Stimulated activated CD4-positive, alpha-beta T cell treated with anti-CD3 and anti-CD28 coated beads, TNF-alpha, amount 100 ng/mL, for 48 hours (primary cell): Measurements from ENCODE around the gene RNASE8.
"Not testable (repeated sequence)": the region's sequence is repeated elsewhere in the genome, so short reads cannot be mapped to it uniquely, and the experiment has no call there.

Source experiments
- DNase-seq, 3 donors: peaks; one replicate each; pipeline ENCODE4 v3.0.0-alpha.2; 2020; ENCODE audit warnings: low read depth in 3 of 3

The RNASE8 gene

GRCh38 chr14:21029917-21030316 lies 27.7 kb upstream of the RNASE8 start, which contains the start of gene TPPP2:
Gene TPPP2 (plus strand): TSS chr14:21030217. CDS start chr14:21030582, 365 bp downstream.
- no peak for DNase-seq

DNA sequence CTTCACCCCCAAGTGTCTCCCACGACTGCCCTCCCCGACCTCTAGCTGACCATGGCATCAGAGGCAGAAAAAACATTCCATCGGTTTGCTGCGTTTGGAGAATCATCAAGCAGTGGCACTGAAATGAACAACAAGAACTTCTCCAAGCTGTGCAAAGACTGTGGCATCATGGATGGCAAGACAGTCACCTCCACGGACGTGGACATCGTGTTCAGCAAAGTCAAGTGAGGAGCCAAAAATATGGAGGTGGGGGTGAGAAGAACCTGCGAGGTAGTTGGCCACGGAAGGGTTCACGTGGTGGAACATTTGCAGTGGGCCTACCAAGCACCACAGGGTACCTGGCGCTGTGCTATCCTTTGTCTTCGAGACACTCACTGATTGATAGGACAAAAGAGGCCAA lies 27.1 kb upstream of the RNASE8 start:
- no peak for DNase-seq

DNA sequence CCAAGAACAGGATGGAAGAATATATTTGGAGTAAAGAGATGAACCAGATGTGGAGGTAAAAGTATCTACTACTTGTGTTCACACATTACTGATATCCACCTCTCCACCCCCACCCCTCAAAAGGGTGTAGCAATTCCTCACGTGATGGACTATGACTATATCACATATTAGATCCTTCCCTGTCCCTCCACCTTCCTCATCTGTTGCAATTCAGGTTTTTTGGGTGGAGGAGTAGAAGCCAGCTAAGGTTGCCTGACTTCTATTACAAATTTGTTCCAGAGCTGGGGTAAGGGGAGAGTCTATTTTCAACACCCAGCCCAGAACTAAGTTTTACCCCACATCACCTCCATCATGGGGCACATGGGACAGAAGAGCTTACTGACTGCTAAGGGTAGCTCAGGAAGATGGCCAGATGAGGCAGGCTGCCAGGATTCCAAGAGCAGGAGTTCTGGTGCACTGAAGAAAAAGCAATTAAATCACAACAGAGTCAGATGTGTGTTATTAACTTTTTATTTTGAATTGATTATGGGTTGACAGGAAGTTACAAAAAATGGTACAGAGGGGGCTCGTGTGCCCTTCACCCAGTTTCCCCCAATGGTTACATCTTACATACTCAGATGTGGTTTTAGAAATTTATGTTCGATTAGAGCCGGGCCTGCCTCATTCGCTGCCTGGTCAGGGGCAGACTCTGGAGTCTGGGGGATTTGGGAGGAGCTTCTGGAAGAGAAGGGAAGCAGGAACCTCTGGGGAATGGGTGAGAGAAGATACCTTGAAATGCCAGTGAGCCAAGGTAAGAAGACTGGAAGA lies 25.1 kb upstream of the RNASE8 start:
- DNase-seq, result no peak

DNA sequence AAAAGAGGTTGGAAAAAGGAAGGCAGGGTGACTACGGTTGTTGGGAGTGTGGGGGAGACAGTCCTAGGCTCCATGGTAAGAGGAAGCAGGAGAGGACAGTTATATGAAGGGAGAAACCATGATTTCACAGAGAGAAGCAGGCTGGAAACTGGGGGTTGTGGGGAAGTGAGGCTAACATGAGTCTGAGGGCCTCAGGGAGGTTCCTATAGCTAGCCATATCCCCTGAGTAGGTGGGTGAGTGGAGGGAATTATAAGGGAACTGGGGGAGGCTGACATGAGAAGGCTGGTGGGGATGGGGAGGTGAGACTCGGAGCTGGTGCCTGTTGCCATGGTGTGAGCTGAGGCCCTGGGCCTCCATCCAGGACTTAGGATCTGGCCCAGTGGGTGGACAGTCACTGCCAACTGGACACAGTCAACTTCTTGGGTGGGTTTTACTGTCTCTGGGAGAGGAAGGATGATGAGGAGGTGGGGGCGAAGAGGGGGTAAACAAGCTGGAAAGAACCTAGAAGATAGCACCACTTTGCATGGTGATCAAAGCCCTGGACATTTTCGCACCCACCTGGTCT lies 24.4 kb upstream of the RNASE8 start:
- no peak for DNase-seq

- no peak for DNase-seq
These were observed 22.9 kb upstream of the RNASE8 start, which contains the start of gene RNASE13 for GRCh38 chr14:21034707-21035106. Gene RNASE13 (minus strand): TSS chr14:21034807. CDS start chr14:21034288, 519 bp downstream.

DNA sequence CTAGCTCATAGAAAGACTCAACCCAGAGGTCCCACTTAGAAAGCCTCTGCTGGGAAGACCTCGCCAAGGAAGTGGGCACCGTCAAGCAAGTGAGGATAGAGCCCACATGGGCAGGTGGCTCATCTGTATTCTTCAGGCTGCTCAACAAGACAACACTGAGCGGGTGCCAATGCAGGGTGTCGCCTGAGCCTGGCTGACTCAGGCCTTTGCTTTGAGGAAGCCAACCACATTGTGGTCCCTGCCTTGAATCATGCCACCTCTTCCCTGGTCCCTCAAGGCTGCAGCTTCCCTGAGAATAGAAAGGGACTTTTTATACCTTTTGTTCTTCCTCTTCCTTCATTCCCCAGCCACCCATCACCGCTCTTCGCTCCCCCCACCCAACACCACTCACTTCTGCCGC lies 20.9 kb upstream of the RNASE8 start:
- no peak for DNase-seq

GRCh38 chr14:21037156-21037555 lies 20.5 kb upstream of the RNASE8 start:
- no peak for DNase-seq

DNA sequence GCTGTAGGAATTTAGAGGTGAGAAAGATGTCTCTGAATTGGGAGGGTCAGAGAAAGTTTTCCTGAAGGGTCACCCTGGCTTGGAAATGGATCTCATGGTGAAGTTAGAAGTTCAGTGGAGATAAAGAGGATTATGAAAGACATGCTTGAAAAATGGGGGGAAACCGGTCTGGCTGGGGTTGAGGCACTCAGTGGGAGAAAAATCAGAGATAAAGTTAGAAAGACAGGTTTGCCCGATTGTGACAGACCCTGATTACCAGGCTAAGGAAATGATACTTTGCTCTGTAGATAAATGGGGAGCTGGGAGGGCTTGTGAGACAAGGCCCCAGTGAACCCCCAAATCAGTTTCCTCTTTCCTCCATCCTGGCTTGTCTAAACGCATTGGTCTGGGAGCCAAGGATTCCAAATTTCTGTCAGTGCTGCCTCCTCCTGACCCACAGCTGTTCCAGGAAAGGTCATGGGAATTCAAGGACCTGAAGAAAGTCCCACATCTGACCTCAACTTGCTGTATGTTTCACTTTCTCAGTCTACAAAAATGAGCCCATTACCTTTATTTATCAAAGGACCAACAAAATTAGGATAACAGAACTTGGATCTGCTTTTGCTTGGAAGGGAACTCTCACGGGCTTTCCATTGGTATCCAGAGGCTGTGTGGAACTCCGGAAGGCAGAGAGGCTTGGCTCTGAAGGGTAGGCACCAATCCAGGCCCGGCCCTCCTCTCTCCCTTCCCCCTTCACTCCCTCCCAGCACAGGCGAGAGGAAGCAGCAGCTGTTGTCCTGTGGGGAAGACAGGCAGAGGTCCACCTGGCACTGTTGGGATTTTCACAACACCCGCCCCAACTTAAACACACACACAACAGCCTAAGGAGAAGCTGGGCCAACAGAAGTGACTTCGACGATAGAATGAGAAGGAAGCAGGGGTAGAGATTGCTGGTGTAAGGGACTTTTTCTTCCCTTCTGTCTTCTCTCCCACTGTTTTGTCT lies 18.9 kb upstream of the RNASE8 start:
- no peak for DNase-seq

DNA sequence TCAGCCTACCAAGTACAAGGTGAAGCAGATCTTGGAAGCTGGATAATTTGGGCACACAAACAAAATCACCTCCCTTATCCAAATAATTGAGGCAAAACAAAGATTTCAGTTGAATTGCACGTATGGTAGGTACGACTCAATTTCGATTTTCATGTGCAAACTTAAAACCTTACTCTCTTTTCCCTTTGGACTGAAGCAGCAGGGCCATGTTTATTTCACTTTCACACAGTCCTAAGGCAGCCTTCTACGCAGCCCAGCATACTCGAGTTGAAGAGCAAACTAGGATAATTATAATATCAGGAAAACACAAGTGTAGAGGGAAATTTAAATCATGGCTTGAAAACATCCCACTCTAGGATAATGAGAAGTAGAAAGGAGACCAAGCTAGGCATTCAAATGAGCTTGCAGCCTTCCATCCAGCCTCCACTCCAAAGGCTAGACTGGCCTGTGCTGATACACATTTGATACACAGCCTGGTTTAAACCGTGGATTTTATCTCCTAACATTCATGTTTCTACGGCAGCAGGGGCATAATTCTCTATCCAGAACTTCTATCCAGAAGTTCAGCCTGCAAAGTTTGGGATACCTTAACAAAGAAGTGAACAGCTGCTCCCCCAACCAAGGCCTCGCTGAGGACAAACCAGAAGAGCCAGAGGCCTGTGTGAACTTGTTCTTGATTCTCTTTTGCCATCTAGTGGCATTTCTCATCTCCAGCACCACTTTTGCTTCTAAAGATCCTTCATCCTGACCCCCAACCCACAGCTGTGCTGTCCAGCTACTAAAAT lies 17.8 kb upstream of the RNASE8 start:
- no peak for DNase-seq

GRCh38 chr14:21040370-21040925 lies 17.2 kb upstream of the RNASE8 start:
- DNase-seq, result no peak

DNA sequence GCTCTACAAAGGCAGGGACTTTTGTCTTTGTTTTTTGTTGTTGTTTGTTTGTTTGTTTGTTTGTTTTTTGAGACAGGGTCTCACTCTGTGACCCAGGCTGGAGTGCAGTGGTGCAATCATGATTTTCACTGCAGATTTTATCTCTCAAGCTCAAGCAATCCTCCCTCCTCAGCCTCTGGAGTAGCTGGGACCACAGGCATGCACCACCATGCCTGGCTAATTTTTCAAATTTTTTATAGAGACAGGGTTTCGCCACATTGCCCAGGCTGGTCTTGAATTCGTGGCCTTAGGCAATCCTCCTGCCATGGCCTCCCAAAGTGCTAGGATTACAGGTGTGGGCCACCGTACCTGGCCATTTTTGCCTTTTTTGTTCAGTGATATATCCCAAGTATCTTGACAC lies 16.7 kb upstream of the RNASE8 start:
- DNase-seq, result not testable (repeated sequence)

DNA sequence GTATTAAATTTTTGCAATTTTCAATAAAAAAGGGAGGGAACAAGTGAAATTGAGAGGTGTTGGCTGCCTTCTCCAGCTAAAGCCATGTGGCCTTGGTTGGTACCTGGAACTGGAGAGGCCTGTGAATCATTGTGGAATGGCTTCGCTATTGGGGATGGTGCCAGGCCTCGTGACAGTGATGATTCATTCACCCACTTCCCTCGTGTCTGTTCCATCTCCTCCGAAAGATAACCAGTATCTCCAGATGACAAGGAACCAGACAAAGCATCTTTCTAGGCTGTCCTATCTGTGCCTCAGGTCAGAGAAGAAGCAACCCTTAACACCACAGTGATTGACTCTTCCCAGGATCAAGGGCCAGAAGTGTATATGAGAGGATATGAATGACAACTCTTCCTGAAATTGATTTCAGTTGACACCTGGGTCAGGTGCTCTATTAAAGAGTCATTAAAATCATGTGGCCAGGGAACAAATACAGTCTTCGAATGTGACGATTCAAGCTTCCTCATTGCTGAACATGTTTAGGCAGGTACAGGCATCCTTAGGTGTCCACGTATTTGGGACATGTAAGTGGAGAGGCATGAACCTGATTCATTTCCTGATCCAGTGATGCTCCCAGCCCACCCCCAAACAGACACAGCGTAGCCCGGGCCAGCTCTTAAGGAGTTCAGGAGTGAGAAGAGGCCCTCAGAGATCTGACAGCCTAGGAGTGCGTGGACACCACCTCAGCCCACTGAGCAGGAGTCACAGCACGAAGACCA lies 15.8 kb upstream of the RNASE8 start, which contains the start of gene RNASE7:
RNASE7 (plus strand) TSS at position 687 of the 758 bp plus-strand sequence. CDS start 631 bp downstream, outside the sequence.
- DNase-seq, result no peak

DNA sequence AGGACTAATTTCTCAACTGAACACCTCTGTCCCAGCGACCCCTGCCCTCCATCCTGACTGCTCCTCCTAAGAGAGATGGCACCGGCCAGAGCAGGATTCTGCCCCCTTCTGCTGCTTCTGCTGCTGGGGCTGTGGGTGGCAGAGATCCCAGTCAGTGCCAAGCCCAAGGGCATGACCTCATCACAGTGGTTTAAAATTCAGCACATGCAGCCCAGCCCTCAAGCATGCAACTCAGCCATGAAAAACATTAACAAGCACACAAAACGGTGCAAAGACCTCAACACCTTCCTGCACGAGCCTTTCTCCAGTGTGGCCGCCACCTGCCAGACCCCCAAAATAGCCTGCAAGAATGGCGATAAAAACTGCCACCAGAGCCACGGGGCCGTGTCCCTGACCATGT lies 14.7 kb upstream of the RNASE8 start:
- DNase-seq, result no peak

DNA sequence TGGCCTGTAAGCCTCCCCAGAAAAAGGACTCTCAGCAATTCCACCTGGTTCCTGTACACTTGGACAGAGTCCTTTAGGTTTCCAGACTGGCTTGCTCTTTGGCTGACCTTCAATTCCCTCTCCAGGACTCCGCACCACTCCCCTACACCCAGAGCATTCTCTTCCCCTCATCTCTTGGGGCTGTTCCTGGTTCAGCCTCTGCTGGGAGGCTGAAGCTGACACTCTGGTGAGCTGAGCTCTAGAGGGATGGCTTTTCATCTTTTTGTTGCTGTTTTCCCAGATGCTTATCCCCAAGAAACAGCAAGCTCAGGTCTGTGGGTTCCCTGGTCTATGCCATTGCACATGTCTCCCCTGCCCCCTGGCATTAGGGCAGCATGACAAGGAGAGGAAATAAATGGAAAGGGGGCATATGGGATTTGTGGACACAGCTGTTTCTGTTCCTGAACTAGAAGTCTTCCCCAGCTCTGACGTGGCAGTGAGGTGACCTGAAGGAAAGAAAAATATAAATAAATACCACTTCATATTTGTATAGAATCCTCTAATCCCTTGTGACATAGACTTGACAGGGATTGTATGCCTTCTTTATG lies 14.1 kb upstream of the RNASE8 start:
- no peak for DNase-seq

GRCh38 chr14:21043974-21044618 lies 13.5 kb upstream of the RNASE8 start:
- no peak for DNase-seq

DNA sequence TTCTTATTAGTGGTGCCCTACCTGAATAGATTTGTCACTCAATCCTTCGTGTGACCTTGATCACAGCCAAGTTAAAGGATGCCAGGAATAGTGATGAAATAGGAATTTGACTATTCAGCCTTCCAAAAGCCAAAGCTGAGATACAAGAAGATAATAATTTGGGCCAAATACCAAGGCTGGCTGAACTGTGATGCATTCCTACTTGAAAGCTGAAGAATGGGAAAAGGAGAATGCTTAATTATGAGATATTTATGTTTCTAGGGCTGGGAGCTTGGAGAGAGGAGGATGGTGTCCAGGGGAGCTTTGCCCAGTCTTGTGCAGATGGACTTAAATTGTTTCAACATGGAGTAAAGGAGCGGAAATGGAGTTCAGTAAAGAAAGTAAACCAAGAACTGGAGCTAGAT lies 10.2 kb upstream of the RNASE8 start:
- no peak for DNase-seq

DNA sequence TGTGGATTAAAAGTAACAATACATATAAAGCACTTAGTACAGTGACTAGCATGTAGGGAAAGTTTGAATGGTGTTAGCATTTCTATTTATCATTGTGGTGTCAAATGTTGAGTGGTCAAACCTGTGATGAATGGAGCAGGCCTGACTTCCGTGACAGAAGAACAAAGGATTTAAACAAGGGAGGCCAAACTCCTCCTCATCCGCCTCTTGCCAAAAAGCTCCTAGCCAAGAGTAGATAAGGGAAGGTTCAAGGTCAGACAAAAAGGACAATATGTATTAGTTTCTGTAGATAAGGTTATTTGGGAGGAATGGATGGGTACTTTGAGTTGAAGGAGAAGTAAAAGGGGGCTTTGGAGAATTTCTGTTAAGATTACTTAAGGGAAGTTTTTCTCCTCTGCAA lies 9.0 kb upstream of the RNASE8 start:
- no peak for DNase-seq

GRCh38 chr14:21049271-21049673 lies 8.3 kb upstream of the RNASE8 start:
- no peak for DNase-seq

- no peak for DNase-seq
These were observed 7.0 kb upstream of the RNASE8 start for GRCh38 chr14:21050597-21050996.
